ENCODE data around the gene COG5.

COG5 gene

GRCh38 chr7:107172276-107173032, 391.3 kb downstream of the COG5 start:
- CTCF ChIA-PET: interaction anchor here (0.6 kb wide), 1 partner anchor 35 kb away, joined by 4 read pairs; no protein-coding TSS in a partner anchor

GRCh38 chr7:107171496-107171895, 392.2 kb downstream of the COG5 start:
- TF ChIP-seq FOXM1 (IDR thresholded peaks at IDR 0.05; ENCODE audit: borderline replicate concordance) (no peak), PKNOX1 (IDR thresholded peaks at IDR 0.05) (no peak), ZNF384 (IDR thresholded peaks at IDR 0.05) (no peak), NFRKB (IDR thresholded peaks at IDR 0.05) (no peak), CTBP1 (IDR thresholded peaks at IDR 0.05; ENCODE audit: borderline replicate concordance) (no peak), LEF1 (IDR thresholded peaks at IDR 0.05; ENCODE audit: borderline replicate concordance) (no peak), TARDBP (IDR thresholded peaks at IDR 0.05) (no peak), HDGF (IDR thresholded peaks at IDR 0.05; ENCODE audit: borderline replicate concordance) (no peak), BHLHE40 (IDR thresholded peaks at IDR 0.05; ENCODE audit: borderline replicate concordance) (no peak), SP1 (IDR thresholded peaks at IDR 0.05) (no peak), ELF4 (IDR thresholded peaks at IDR 0.05) (no peak), L3MBTL2 (conservative IDR thresholded peaks at IDR 0.05) (no peak), ARNT (IDR thresholded peaks at IDR 0.05) (no peak), FOXK2 (IDR thresholded peaks at IDR 0.05) (no peak), FOXA1 (IDR thresholded peaks at IDR 0.05) (no peak), SUZ12 (IDR thresholded peaks at IDR 0.05) (no peak)
- ChIA-PET CTCF (interaction anchor here (0.6 kb wide), 1 partner anchor 36 kb away, joined by 4 read pairs; no protein-coding TSS in a partner anchor), POLR2A (no interaction called here)
- no peak for DNase-seq (ENCODE audit: extremely low spot score)

More at GRCh38 chr7:107172276-107173032, 391.3 kb downstream of the COG5 start:
- POLR2A ChIA-PET: no interaction called here
- no peak for DNase-seq (ENCODE audit: extremely low spot score)
- TF ChIP-seq FOXM1 (IDR thresholded peaks at IDR 0.05; ENCODE audit: borderline replicate concordance) (no peak), SP1 (IDR thresholded peaks at IDR 0.05) (no peak), ARNT (IDR thresholded peaks at IDR 0.05) (no peak), NFRKB (IDR thresholded peaks at IDR 0.05) (no peak), ZNF384 (IDR thresholded peaks at IDR 0.05) (no peak), FOXA1 (IDR thresholded peaks at IDR 0.05) (no peak), L3MBTL2 (conservative IDR thresholded peaks at IDR 0.05) (no peak), HDGF (IDR thresholded peaks at IDR 0.05; ENCODE audit: borderline replicate concordance) (no peak)

- TF ChIP-seq L3MBTL2 (conservative IDR thresholded peaks at IDR 0.05) (no peak), ARNT (IDR thresholded peaks at IDR 0.05) (no peak), LEF1 (IDR thresholded peaks at IDR 0.05; ENCODE audit: borderline replicate concordance) (no peak), FOXA1 (IDR thresholded peaks at IDR 0.05) (no peak), FOXK2 (IDR thresholded peaks at IDR 0.05) (no peak)
- ChIA-PET CTCF (interaction anchor here (1.4 kb wide), 1 partner anchor 23 kb away, joined by 3 read pairs; no protein-coding TSS in a partner anchor), POLR2A (interaction anchor here (2.0 kb wide), 1 partner anchor 574 kb away, joined by 8 read pairs; the partner anchor contains the start of gene CBLL1)
- DNase-seq (ENCODE audit: extremely low spot score): no peak
Measured at GRCh38 chr7:107170051-107170915, 393.4 kb downstream of the COG5 start.

GRCh38 chr7:107169120-107170050, 394.3 kb downstream of the COG5 start:
- DNase-seq (ENCODE audit: extremely low spot score): peak; percentile 81
- TF ChIP-seq NFRKB (IDR thresholded peaks at IDR 0.05): peak; percentile 4; the same call in 1 of the 2 replicates
- no peak for TF ChIP-seq ELF4 (IDR thresholded peaks at IDR 0.05)
- ChIA-PET POLR2A (interaction anchor here (0.7 to 2.0 kb wide), 5 partner anchors 8 to 884 kb away, joined by 3 to 8 read pairs (median 4); partner anchors contain the start of genes CBLL1 and NAMPT), CTCF (interaction anchor here (0.5 to 1.4 kb wide), 3 partner anchors 21 to 710 kb away, joined by 3 read pairs; no protein-coding TSS in a partner anchor)

- TF ChIP-seq ELF4 (IDR thresholded peaks at IDR 0.05): 0 out of 2 replicates have a peak, but pooled peaks have one; percentile 13
- TF ChIP-seq BHLHE40 (IDR thresholded peaks at IDR 0.05; ENCODE audit: borderline replicate concordance): no peak
- TF ChIP-seq SP1 (IDR thresholded peaks at IDR 0.05): peak; percentile 78
- no peak for TF ChIP-seq TARDBP (IDR thresholded peaks at IDR 0.05)
- no peak for TF ChIP-seq FOXA1 (IDR thresholded peaks at IDR 0.05)
- no peak for TF ChIP-seq HDGF (IDR thresholded peaks at IDR 0.05; ENCODE audit: borderline replicate concordance)
- TF ChIP-seq FOXK2 (IDR thresholded peaks at IDR 0.05): peak; percentile 100
- peak; percentile 74 for TF ChIP-seq SUZ12 (IDR thresholded peaks at IDR 0.05)
- TF ChIP-seq ARNT (IDR thresholded peaks at IDR 0.05): no peak
- TF ChIP-seq ZNF384 (IDR thresholded peaks at IDR 0.05): no peak
- TF ChIP-seq CTBP1 (IDR thresholded peaks at IDR 0.05; ENCODE audit: borderline replicate concordance): no peak
- no peak for TF ChIP-seq LEF1 (IDR thresholded peaks at IDR 0.05; ENCODE audit: borderline replicate concordance)
- no peak for TF ChIP-seq FOXM1 (IDR thresholded peaks at IDR 0.05; ENCODE audit: borderline replicate concordance)
- peak; percentile 100 for TF ChIP-seq PKNOX1 (IDR thresholded peaks at IDR 0.05)
- peak; percentile 37; the same call in 1 of the 2 replicates for TF ChIP-seq L3MBTL2 (conservative IDR thresholded peaks at IDR 0.05)
- TF ChIP-seq NFRKB (IDR thresholded peaks at IDR 0.05): peak; percentile 72
- peak; percentile 88 for DNase-seq (ENCODE audit: extremely low spot score)
- ChIA-PET POLR2A (interaction anchor here (0.6 to 2.0 kb wide), 11 partner anchors 9 to 883 kb away, joined by 3 to 8 read pairs (median 3); partner anchors contain the start of genes CBLL1, COG5, DUS4L and NAMPT), CTCF (interaction anchor here (0.7 to 1.3 kb wide), 2 partner anchors 20 to 123 kb away, joined by 3 to 4 read pairs; no protein-coding TSS in a partner anchor)
Measured at GRCh38 chr7:107168233-107169119, 395.2 kb downstream of the COG5 start, which contains the start of gene HBP1. HBP1 (plus strand) TSS chr7:107169003; CDS start chr7:107179894, 10,891 bp downstream.

All from HEK293T (cell line).